ENCODE data around the gene CERS6.

Gene CERS6

GRCh38 chr2:168794968-168795367, 338.9 kb downstream of the CERS6 start:
- no peaks in the 10 kb centered on the region for H3K9me3 ChIP-seq (ENCODE audit: control insufficient read depth, low read length)
- H3K4me3 ChIP-seq (ENCODE audit: low read length): no peak overlapping the region
- no peak overlapping the region for H3K9ac ChIP-seq (ENCODE audit: low read length)
- no peak for DNase-seq (ENCODE audit: low read depth)
- no peaks in the 10 kb centered on the region for H3K27me3 ChIP-seq (replicated peaks; ENCODE audit: control insufficient read depth, insufficient read depth, low read length)
- no peaks in the 10 kb centered on the region for H3K36me3 ChIP-seq (ENCODE audit: control insufficient read depth, insufficient read depth, low read length, severe bottlenecking)
- peaks cover 3% of the 10 kb centered on the region for H3K4me1 ChIP-seq (ENCODE audit: control insufficient read depth, insufficient read depth, low read length)

GRCh38 chr2:168796090-168796577, 340.1 kb downstream of the CERS6 start:
- no peaks in the 10 kb centered on the region for H3K36me3 ChIP-seq (ENCODE audit: control insufficient read depth, insufficient read depth, low read length, severe bottlenecking)
- no peaks in the 10 kb centered on the region for H3K9me3 ChIP-seq (ENCODE audit: control insufficient read depth, low read length)
- peaks cover 3% of the 10 kb centered on the region for H3K4me1 ChIP-seq (ENCODE audit: control insufficient read depth, insufficient read depth, low read length)
- H3K9ac ChIP-seq (ENCODE audit: low read length): no peak overlapping the region
- H3K4me3 ChIP-seq (ENCODE audit: low read length): no peak overlapping the region
- no peaks in the 10 kb centered on the region for H3K27me3 ChIP-seq (replicated peaks; ENCODE audit: control insufficient read depth, insufficient read depth, low read length)
- no peak for DNase-seq (ENCODE audit: low read depth)

- H3K4me1 ChIP-seq (ENCODE audit: control insufficient read depth, insufficient read depth, low read length): peaks cover 3% of the 10 kb centered on the region
- DNase-seq (ENCODE audit: low read depth): no peak
- H3K36me3 ChIP-seq (ENCODE audit: control insufficient read depth, insufficient read depth, low read length, severe bottlenecking): no peaks in the 10 kb centered on the region
- H3K9me3 ChIP-seq (ENCODE audit: control insufficient read depth, low read length): no peaks in the 10 kb centered on the region
- no peak overlapping the region for H3K9ac ChIP-seq (ENCODE audit: low read length)
- no peak overlapping the region for H3K4me3 ChIP-seq (ENCODE audit: low read length)
- no peaks in the 10 kb centered on the region for H3K27me3 ChIP-seq (replicated peaks; ENCODE audit: control insufficient read depth, insufficient read depth, low read length)
Observed at GRCh38 chr2:168796583-168797285, 340.7 kb downstream of the CERS6 start.

GRCh38 chr2:168797286-168797655, 341.2 kb downstream of the CERS6 start:
- no peak for DNase-seq (ENCODE audit: low read depth)

GRCh38 chr2:168798076-168798887, 342.2 kb downstream of the CERS6 start:
- Histone ChIP-seq H3K27me3 (replicated peaks; ENCODE audit: control insufficient read depth, insufficient read depth, low read length) (no peaks in the 10 kb centered on the region), H3K9me3 (ENCODE audit: control insufficient read depth, low read length) (no peaks in the 10 kb centered on the region), H3K4me3 (ENCODE audit: low read length) (no peak overlapping the region), H3K4me1 (ENCODE audit: control insufficient read depth, insufficient read depth, low read length) (peaks cover 14% of the 10 kb centered on the region), H3K36me3 (ENCODE audit: control insufficient read depth, insufficient read depth, low read length, severe bottlenecking) (no peaks in the 10 kb centered on the region), H3K9ac (ENCODE audit: low read length) (no peak overlapping the region)
- no peak for DNase-seq (ENCODE audit: low read depth)

More at GRCh38 chr2:168797286-168797655, 341.2 kb downstream of the CERS6 start:
- H3K36me3 ChIP-seq (ENCODE audit: control insufficient read depth, insufficient read depth, low read length, severe bottlenecking): no peaks in the 10 kb centered on the region
- H3K9ac ChIP-seq (ENCODE audit: low read length): no peak overlapping the region
- H3K9me3 ChIP-seq (ENCODE audit: control insufficient read depth, low read length): no peaks in the 10 kb centered on the region
- H3K4me1 ChIP-seq (ENCODE audit: control insufficient read depth, insufficient read depth, low read length): peaks cover 4% of the 10 kb centered on the region
- H3K27me3 ChIP-seq (replicated peaks; ENCODE audit: control insufficient read depth, insufficient read depth, low read length): no peaks in the 10 kb centered on the region
- H3K4me3 ChIP-seq (ENCODE audit: low read length): no peak overlapping the region

- no peaks in the 10 kb centered on the region for H3K36me3 ChIP-seq (ENCODE audit: control insufficient read depth, insufficient read depth, low read length, severe bottlenecking)
- H3K4me3 ChIP-seq (ENCODE audit: low read length): no peak overlapping the region
- H3K9me3 ChIP-seq (ENCODE audit: control insufficient read depth, low read length): no peaks in the 10 kb centered on the region
- no peaks in the 10 kb centered on the region for H3K27me3 ChIP-seq (replicated peaks; ENCODE audit: control insufficient read depth, insufficient read depth, low read length)
- H3K9ac ChIP-seq (ENCODE audit: low read length): no peak overlapping the region
- no peak for DNase-seq (ENCODE audit: low read depth)
- H3K4me1 ChIP-seq (ENCODE audit: control insufficient read depth, insufficient read depth, low read length): peaks cover 14% of the 10 kb centered on the region
Observed at GRCh38 chr2:168798888-168799410, 342.9 kb downstream of the CERS6 start.

GRCh38 chr2:168801471-168801870, 345.4 kb downstream of the CERS6 start:
- H3K4me3 ChIP-seq (ENCODE audit: low read length): no peak overlapping the region
- no peaks in the 10 kb centered on the region for H3K27me3 ChIP-seq (replicated peaks; ENCODE audit: control insufficient read depth, insufficient read depth, low read length)
- DNase-seq (ENCODE audit: low read depth): no peak
- H3K9ac ChIP-seq (ENCODE audit: low read length): no peak overlapping the region
- H3K36me3 ChIP-seq (ENCODE audit: control insufficient read depth, insufficient read depth, low read length, severe bottlenecking): no peaks in the 10 kb centered on the region
- peaks cover 14% of the 10 kb centered on the region for H3K4me1 ChIP-seq (ENCODE audit: control insufficient read depth, insufficient read depth, low read length)
- no peaks in the 10 kb centered on the region for H3K9me3 ChIP-seq (ENCODE audit: control insufficient read depth, low read length)

- Histone ChIP-seq H3K4me1 (ENCODE audit: control insufficient read depth, insufficient read depth, low read length) (peaks cover 11% of the 10 kb centered on the region), H3K9ac (ENCODE audit: low read length) (no peak within 1 kb of the TSS), H3K9me3 (ENCODE audit: control insufficient read depth, low read length) (no peaks in the 10 kb centered on the region), H3K4me3 (ENCODE audit: low read length) (peak within 1 kb of the TSS; percentile 38), H3K27me3 (replicated peaks; ENCODE audit: control insufficient read depth, insufficient read depth, low read length) (no peaks in the 10 kb centered on the region), H3K36me3 (ENCODE audit: control insufficient read depth, insufficient read depth, low read length, severe bottlenecking) (no peaks in the 10 kb centered on the region)
- peak; percentile 66 for DNase-seq (ENCODE audit: low read depth)
Observed at GRCh38 chr2:168801961-168802858, 346.1 kb downstream of the CERS6 start, which contains the start of gene NOSTRIN. Gene NOSTRIN (plus strand): TSS chr2:168802637. CDS start chr2:168802647, 10 bp downstream.

GRCh38 chr2:168802859-168803725, 347.0 kb downstream of the CERS6 start:
- H3K4me3 ChIP-seq (ENCODE audit: low read length): peak overlapping the region; percentile 38
- H3K9ac ChIP-seq (ENCODE audit: low read length): no peak overlapping the region
- no peaks in the 10 kb centered on the region for H3K27me3 ChIP-seq (replicated peaks; ENCODE audit: control insufficient read depth, insufficient read depth, low read length)
- peaks cover 11% of the 10 kb centered on the region for H3K4me1 ChIP-seq (ENCODE audit: control insufficient read depth, insufficient read depth, low read length)
- no peaks in the 10 kb centered on the region for H3K36me3 ChIP-seq (ENCODE audit: control insufficient read depth, insufficient read depth, low read length, severe bottlenecking)
- no peak for DNase-seq (ENCODE audit: low read depth)
- H3K9me3 ChIP-seq (ENCODE audit: control insufficient read depth, low read length): no peaks in the 10 kb centered on the region

- DNase-seq (ENCODE audit: low read depth): no peak
- H3K4me3 ChIP-seq (ENCODE audit: low read length): no peak overlapping the region
- H3K36me3 ChIP-seq (ENCODE audit: control insufficient read depth, insufficient read depth, low read length, severe bottlenecking): no peaks in the 10 kb centered on the region
- H3K4me1 ChIP-seq (ENCODE audit: control insufficient read depth, insufficient read depth, low read length): peaks cover 11% of the 10 kb centered on the region
- H3K9me3 ChIP-seq (ENCODE audit: control insufficient read depth, low read length): no peaks in the 10 kb centered on the region
- no peaks in the 10 kb centered on the region for H3K27me3 ChIP-seq (replicated peaks; ENCODE audit: control insufficient read depth, insufficient read depth, low read length)
- no peak overlapping the region for H3K9ac ChIP-seq (ENCODE audit: low read length)
Observed at GRCh38 chr2:168804214-168804613, 348.1 kb downstream of the CERS6 start.

Measured in adipocyte (in vitro differentiated cells).